Adrenal gland (tissue), 12 donors: Measurements from ENCODE around the gene ZNF674. TPM values are rescaled to one million over a fixed set of nuclear protein-coding genes. Genes with fewer than 3 reads are reported as not detected.
"Not testable (repeated sequence)": the region's sequence is repeated elsewhere in the genome, so short reads cannot be mapped to it uniquely, and the experiment has no call there.

Experiments used
- DNase-seq, 7 donors: peaks; one replicate each; pipeline ENCODE4 v3.0.0-alpha.2; 2019 to 2020
- H3K27ac ChIP-seq, 5 donors: fragments of 200-600 bp; sonication (generic) in 4 of 5; 1 replicate in 3 of 5; 2 replicates in 2 of 5; pipeline versions ENCODE4 v1.5.1 to v1.8.0; 2016 to 2020; ENCODE audit warnings: mild to moderate bottlenecking in 1 of 5
- H3K27me3 ChIP-seq: fragments of 200-600 bp; 2 replicates; pipeline ENCODE4 v1.8.0; 2021
- H3K36me3 ChIP-seq, 2 donors: fragments of 200-600 bp; replicated peaks in 1 of 2; 1 replicate in 1 of 2; 2 replicates in 1 of 2; pipeline versions ENCODE4 v1.5.1 to v1.8.0; 2018 to 2022
- H3K4me1 ChIP-seq, 2 donors: fragments of 200-600 bp; replicated peaks in 1 of 2; 1 replicate in 1 of 2; 2 replicates in 1 of 2; pipeline versions ENCODE4 v1.5.1 to v1.8.0; 2018 to 2021
- H3K4me3 ChIP-seq, 4 donors: fragments of 200-600 bp; sonication (generic) in 3 of 4; one replicate each; pipeline ENCODE4 v1.5.1; 2016 to 2018
- H3K9me3 ChIP-seq, 3 donors: fragments of 200-600 bp; sonication (generic) in 1 of 3; replicated peaks in 1 of 3; 1 replicate in 2 of 3; 2 replicates in 1 of 3; pipeline versions ENCODE4 v1.5.1 to v1.8.0; 2016 to 2021
- CTCF ChIP-seq, 6 experiments: fragments of 450-650 bp in 4 of 6; fragments of 200-600 bp in 2 of 6; sonication (generic) in 1 of 6; IDR thresholded peaks; 1 replicate in 5 of 6; 2 replicates in 1 of 6; pipeline versions ENCODE4 v1.5.1 to v1.8.0; 2016 to 2021; ENCODE audit warnings: antibody characterized with exemption in 6 of 6, mild to moderate bottlenecking in 2 of 6, moderate library complexity in 1 of 6
- POLR2A ChIP-seq, 2 donors: fragments of 450-650 bp; IDR thresholded peaks; one replicate each; pipeline ENCODE4 v1.6.1; 2017; ENCODE audit warnings: antibody characterized with exemption in 2 of 2, mild to moderate bottlenecking in 2 of 2, moderate library complexity in 1 of 2
- WGBS, 4 donors: extraction: QIAGEN DNeasy Blood & Tissue Kit in 2 of 4; methylation state at CpG; one replicate each; pipeline versions ENCODE4 v1.1.5 to v1.1.7; 2013 to 2017; 5-methylcytosine and 5-hydroxymethylcytosine counted together
- intact Hi-C, 2 donors: fragments of 100-400 bp; cut with DNase I; formaldehyde crosslinking; loops; one replicate each; pipeline versions ENCODE4 v1.14.1 to v1.15.0; 2022 to 2023
- polyA plus RNA-seq, 3 donors: library from polyadenylated mRNA; stranded (reverse); fragments of 200-250 nt in 2 of 3; fragments of 350-450 nt in 1 of 3; fragmentation: Illumina TruSeq in 1 of 3; extraction: RNeasy Lipid Tissue Mini Kit (QIAGEN cat#74804) in 1 of 3; gene quantifications; one replicate each; pipeline ENCODE4 v1.2.3, GENCODE V29; 2013 to 2014
- total RNA-seq, 9 donors: library from RNA; depleted of rRNA in 4 of 9; stranded (reverse); fragments of >200 nt in 4 of 9; fragments of 120-200 nt in 1 of 9; fragmentation: NEBNext Ultra II Directional in 1 of 9; extraction: Animal tissue kit (Norgen Biotek cat#: 25700) in 1 of 9; gene quantifications; one replicate each; pipeline versions ENCODE4 v1.1.0 to v1.2.4, GENCODE V29; 2013 to 2023
- donor health status: healthy with polysubstance abuse.
- donor health status: Bipolar disorder and iron deficiency.
- donor health status: DM: yes; HTN: yes; CAD: no.
- donor health status: DM: no; HTN: no; CAD: no.
- donor health status: DM: no; HTN: no; CAD: no.
- donor health status: DM: yes; HTN: yes; CAD: no.

Gene ZNF674
- total and polyA plus RNA-seq, 12 donors = 0.71 to 16.3 (median 4.5) TPM

DNA sequence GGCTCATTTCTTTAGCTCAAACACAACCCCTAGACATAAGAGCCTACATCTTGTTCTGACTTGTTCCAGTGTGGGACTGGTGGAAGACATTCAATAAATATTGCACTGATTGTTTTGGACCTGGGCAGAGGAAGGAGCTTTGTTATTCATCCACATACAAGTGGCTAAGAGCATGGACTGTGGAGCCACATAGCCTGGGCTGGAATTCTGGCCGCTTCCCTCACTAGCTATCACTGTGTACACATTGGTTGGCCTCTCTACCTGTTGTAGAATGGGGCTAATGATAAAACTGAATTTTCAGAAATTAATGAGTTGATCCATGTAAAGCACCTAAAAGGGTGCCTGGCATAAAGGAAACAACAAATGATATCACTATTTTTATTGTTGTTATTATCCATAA, 80.0 kb downstream of the ZNF674 start:
- peaks cover 3% of the 10 kb centered on the region for H3K27me3 ChIP-seq
- no peak overlapping the region for H3K4me3 ChIP-seq
- no peaks in the 10 kb centered on the region for H3K4me1 ChIP-seq
- WGBS, 4 donors = 60 to 100% (median 89%) methylated on average over 1 of the region's 1 CpG
- H3K9me3 ChIP-seq = no peaks in the 10 kb centered on the region
- no peak overlapping the region for H3K27ac ChIP-seq
- no peak for DNase-seq
- peaks cover 0 to 4% of the 10 kb centered on the region in 2 donors for H3K36me3 ChIP-seq
- TF ChIP-seq POLR2A (IDR thresholded peaks at IDR 0.05) (no peak), CTCF (IDR thresholded peaks at IDR 0.05) (no peak)
- intact Hi-C loops = no loop called here

GRCh38 chrX:46463682-46464081, 81.5 kb downstream of the ZNF674 start:
- peaks cover 3% of the 10 kb centered on the region for H3K27me3 ChIP-seq
- TF ChIP-seq POLR2A (IDR thresholded peaks at IDR 0.05) (no peak), CTCF (IDR thresholded peaks at IDR 0.05) (no peak)
- H3K4me3 ChIP-seq = no peak overlapping the region
- 51 to 90% (median 54%) methylated on average over 3 of the region's 3 CpGs for WGBS, 4 donors
- no peak overlapping the region for H3K27ac ChIP-seq
- peaks cover 0 to 4% of the 10 kb centered on the region in 2 donors for H3K36me3 ChIP-seq
- H3K4me1 ChIP-seq = no peaks in the 10 kb centered on the region
- H3K9me3 ChIP-seq = no peaks in the 10 kb centered on the region
- intact Hi-C loops = no loop called here
- DNase-seq = no peak

- 54 to 67% (median 60%) methylated on average over 1 to 2 of the region's 2 CpGs for WGBS, 4 donors
- DNase-seq = peak in 1 of 7 donors; percentile 2
- TF ChIP-seq CTCF (IDR thresholded peaks at IDR 0.05) (no peak), POLR2A (IDR thresholded peaks at IDR 0.05) (no peak)
- Histone ChIP-seq H3K4me1 (no peaks in the 10 kb centered on the region), H3K4me3 (no peak overlapping the region), H3K27me3 (no peaks in the 10 kb centered on the region), H3K9me3 (no peaks in the 10 kb centered on the region), H3K36me3 (peaks cover 0 to under 1% of the 10 kb centered on the region in 2 donors), H3K27ac (no peak overlapping the region)
- intact Hi-C loops = no loop called here
Observed at GRCh38 chrX:46461660-46462191, 83.5 kb downstream of the ZNF674 start.

- intact Hi-C loops, H3K4me1 ChIP-seq, H3K36me3 ChIP-seq, H3K27ac ChIP-seq, DNase-seq, H3K9me3 ChIP-seq, H3K4me3 ChIP-seq, H3K27me3 ChIP-seq: not testable (repeated sequence)
- WGBS, 4 donors = 61 to 80% (median 62%) methylated on average over 2 to 8 of the region's 8 CpGs
Observed at GRCh38 chrX:46460801-46461659, 84.2 kb downstream of the ZNF674 start.
